ENCODE results near the gene GDAP2. TPM values are rescaled to one million over a fixed set of nuclear protein-coding genes. Genes with fewer than 3 reads are reported as not detected.

GDAP2 gene
- total RNA-seq, 1 donor from 2014 or later, result 18.9 TPM

DNA sequence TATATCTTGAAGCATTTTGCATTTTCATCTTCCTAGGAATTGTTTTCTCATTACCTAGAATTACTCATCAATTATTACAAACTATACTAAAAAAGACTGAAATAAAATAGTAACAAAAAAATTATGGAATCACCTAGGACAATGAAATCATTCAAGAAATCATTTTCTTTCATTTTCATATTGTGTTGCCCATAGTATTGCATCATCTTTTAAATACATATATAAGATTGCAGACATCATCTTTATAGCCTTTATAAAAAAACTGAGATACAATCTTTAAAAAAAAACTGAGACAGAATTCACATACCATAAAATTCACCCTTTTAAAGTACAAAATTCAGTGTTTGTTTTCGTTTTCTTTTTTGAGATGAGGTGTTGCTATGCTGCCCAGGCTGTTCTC, 29.6 kb downstream of the GDAP2 start:
- Histone ChIP-seq H3K4me3 (ENCODE audit: low read depth, low read length) (no peak overlapping the region), H3K27me3 (ENCODE audit: control insufficient read depth, insufficient read depth, low read length) (no peaks in the 10 kb centered on the region), H3K36me3 (ENCODE audit: control insufficient read depth, insufficient read depth, low read length) (no peaks in the 10 kb centered on the region)
- no peak for DNase-seq (ENCODE audit: low read depth)
- TF ChIP-seq, protein P1, sequence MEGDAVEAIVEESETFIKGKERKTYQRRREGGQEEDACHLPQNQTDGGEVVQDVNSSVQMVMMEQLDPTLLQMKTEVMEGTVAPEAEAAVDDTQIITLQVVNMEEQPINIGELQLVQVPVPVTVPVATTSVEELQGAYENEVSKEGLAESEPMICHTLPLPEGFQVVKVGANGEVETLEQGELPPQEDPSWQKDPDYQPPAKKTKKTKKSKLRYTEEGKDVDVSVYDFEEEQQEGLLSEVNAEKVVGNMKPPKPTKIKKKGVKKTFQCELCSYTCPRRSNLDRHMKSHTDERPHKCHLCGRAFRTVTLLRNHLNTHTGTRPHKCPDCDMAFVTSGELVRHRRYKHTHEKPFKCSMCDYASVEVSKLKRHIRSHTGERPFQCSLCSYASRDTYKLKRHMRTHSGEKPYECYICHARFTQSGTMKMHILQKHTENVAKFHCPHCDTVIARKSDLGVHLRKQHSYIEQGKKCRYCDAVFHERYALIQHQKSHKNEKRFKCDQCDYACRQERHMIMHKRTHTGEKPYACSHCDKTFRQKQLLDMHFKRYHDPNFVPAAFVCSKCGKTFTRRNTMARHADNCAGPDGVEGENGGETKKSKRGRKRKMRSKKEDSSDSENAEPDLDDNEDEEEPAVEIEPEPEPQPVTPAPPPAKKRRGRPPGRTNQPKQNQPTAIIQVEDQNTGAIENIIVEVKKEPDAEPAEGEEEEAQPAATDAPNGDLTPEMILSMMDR (IDR thresholded peaks at IDR 0.05; ENCODE audit: insufficient read depth, low read length, poor library complexity, severe bottlenecking), result no peak

DNA sequence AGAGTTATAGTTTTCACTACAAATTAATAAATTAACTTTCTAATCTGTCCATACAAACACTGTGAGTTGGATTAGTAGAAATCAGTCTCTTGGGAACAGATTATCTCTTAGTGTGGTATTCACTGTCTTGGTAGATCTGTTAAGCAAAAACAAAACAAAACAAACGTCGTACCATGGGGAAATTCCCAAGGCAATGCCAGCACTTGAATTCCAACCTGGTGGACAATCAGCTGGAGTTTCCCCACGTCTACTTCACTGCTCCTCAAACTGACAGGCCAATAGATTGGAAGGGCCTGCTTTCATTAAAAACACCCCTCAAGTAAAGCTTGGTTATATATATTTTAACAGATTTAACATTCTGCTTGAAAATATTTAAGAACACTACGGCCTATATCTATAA, 31.9 kb downstream of the GDAP2 start:
- no peaks in the 10 kb centered on the region for H3K27me3 ChIP-seq (ENCODE audit: control insufficient read depth, insufficient read depth, low read length)
- TF ChIP-seq, protein P1 (IDR thresholded peaks at IDR 0.05; ENCODE audit: insufficient read depth, low read length, poor library complexity, severe bottlenecking), result no peak
- no peaks in the 10 kb centered on the region for H3K36me3 ChIP-seq (ENCODE audit: control insufficient read depth, insufficient read depth, low read length)
- H3K4me3 ChIP-seq (ENCODE audit: low read depth, low read length), result no peak overlapping the region
- DNase-seq (ENCODE audit: low read depth), result no peak

DNA sequence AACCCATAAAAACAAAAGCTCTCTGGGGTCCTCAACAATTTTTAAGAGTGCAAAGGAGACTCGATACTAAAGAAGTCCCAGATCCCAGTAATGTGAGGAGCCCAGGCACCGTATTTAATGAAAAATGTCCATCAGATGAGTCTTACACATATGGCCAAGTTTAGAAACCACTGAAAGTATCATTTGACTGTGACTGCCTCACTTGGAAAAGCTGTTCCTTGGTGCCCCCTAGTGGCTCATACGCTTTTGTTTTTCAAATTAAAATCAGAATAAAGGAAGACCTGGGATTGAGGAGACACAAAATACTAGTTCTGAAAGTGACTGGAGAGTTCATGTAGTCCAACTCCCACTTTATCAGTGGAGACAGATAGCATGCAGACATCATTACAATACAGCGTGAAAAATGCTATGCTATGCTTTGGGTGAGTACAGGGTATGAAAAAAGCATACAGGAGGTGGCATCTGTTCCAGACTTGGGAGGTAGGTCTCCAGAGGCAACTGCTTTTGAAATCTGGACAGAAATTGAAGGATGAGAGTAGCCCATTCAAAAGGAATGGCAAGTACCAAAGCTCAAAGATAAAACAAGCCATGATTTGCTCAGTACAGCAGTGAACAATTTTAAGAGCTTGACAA, 33.8 kb downstream of the GDAP2 start:
- Histone ChIP-seq H3K4me3 (ENCODE audit: low read depth, low read length) (no peak overlapping the region), H3K27me3 (ENCODE audit: control insufficient read depth, insufficient read depth, low read length) (no peaks in the 10 kb centered on the region), H3K36me3 (ENCODE audit: control insufficient read depth, insufficient read depth, low read length) (no peaks in the 10 kb centered on the region)
- DNase-seq (ENCODE audit: low read depth), result peak; percentile 49
- TF ChIP-seq, protein P1 (IDR thresholded peaks at IDR 0.05; ENCODE audit: insufficient read depth, low read length, poor library complexity, severe bottlenecking), result peak; percentile 73

DNA sequence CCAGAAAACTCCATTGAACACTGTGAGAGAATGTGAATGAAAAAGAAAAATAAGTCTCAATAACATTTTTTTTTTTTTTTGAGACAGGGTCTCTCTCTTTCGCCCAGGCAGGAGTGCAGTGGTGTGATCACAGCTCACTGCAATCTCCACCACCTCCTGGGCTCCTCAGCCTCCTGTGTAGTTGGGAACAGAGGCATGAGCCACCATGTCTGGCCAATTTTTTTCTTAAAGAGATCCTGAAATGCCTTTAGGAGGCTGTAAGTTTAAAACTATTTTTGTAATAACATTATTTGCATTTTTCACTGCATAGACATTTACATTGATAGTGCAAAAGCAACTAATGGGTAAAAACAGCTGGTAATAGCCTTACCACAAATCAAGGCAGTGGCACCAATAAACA, 35.3 kb downstream of the GDAP2 start:
- DNase-seq (ENCODE audit: low read depth), result no peak
- no peak overlapping the region for H3K4me3 ChIP-seq (ENCODE audit: low read depth, low read length)
- TF ChIP-seq, protein P1 (IDR thresholded peaks at IDR 0.05; ENCODE audit: insufficient read depth, low read length, poor library complexity, severe bottlenecking), result no peak
- H3K27me3 ChIP-seq (ENCODE audit: control insufficient read depth, insufficient read depth, low read length), result no peaks in the 10 kb centered on the region
- H3K36me3 ChIP-seq (ENCODE audit: control insufficient read depth, insufficient read depth, low read length), result no peaks in the 10 kb centered on the region

DNA sequence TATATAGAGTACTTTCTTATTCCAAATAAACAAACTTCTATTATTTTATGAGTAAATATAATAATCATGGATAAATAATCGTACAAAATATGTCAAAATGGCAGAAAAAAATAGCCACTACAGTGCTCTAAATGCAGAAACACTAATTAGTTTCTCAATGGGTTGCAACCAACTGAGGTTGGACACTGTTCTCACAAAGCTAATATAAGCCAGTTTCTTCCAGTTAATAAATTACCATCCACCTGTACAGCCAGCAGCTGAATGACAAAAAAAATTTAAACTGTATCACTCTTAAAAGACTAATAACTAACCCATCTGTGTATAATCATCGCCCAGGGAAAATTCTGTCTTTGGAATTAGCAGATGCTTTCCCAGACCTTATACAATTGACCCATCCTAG, 36.9 kb downstream of the GDAP2 start:
- Histone ChIP-seq H3K4me3 (ENCODE audit: low read depth, low read length) (no peak overlapping the region), H3K36me3 (ENCODE audit: control insufficient read depth, insufficient read depth, low read length) (no peaks in the 10 kb centered on the region), H3K27me3 (ENCODE audit: control insufficient read depth, insufficient read depth, low read length) (no peaks in the 10 kb centered on the region)
- TF ChIP-seq, protein P1 (IDR thresholded peaks at IDR 0.05; ENCODE audit: insufficient read depth, low read length, poor library complexity, severe bottlenecking), result no peak
- DNase-seq (ENCODE audit: low read depth), result no peak

DNA sequence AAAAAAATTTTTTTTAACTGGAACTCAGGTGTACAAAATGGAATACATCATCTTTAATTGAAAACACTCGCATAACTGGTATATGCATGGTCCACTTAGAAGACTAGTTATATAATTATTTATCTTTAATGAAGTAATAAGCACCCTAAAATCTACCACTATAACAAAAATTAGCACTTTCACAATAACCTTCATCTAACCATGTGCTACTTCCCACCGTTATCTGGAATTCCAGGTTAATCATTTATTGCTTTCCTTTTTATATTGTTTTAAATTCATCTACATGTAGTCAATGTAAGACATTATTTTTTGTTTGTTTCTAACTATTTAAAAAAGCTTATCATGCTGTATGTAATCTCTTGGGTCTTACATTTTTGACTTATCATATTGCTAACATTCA, 39.0 kb downstream of the GDAP2 start:
- TF ChIP-seq, protein P1 (IDR thresholded peaks at IDR 0.05; ENCODE audit: insufficient read depth, low read length, poor library complexity, severe bottlenecking), result no peak
- no peak for DNase-seq (ENCODE audit: low read depth)
- Histone ChIP-seq H3K36me3 (ENCODE audit: control insufficient read depth, insufficient read depth, low read length) (no peaks in the 10 kb centered on the region), H3K27me3 (ENCODE audit: control insufficient read depth, insufficient read depth, low read length) (no peaks in the 10 kb centered on the region), H3K4me3 (ENCODE audit: low read depth, low read length) (no peak overlapping the region)

Measured in kidney epithelial cell (primary cell).